OCI-LY1 (cell line): ENCODE results near the gene NEGR1.

Experiments used
- CTCF ChIP-seq: fragments of 200-600 bp; sonication (generic), shearing (Covaris generic); IDR thresholded peaks from 2 replicates; pipeline ENCODE4 v1.5.1; 2017; ENCODE audit warnings: mild to moderate bottlenecking, antibody characterized with exemption, low read length, moderate library complexity, mixed read lengths
- EZH2 ChIP-seq: fragments of 200-600 bp; sonication (generic), shearing (Covaris generic); IDR thresholded peaks from 2 replicates; pipeline ENCODE4 v1.8.0; 2017; ENCODE audit warnings: borderline replicate concordance, mixed run types, mild to moderate bottlenecking, antibody characterized with exemption, low read length, moderate library complexity, mixed read lengths

- TF ChIP-seq CTCF (no peak), EZH2 (no peak)
Measured at GRCh38 chr1:71698186-71698585, 584.2 kb downstream of the NEGR1 start.
